ENCODE measurements around the gene SRCAP. TPM values are rescaled to one million over a fixed set of nuclear protein-coding genes. Genes with fewer than 3 reads are reported as not detected.

Gene SRCAP
- total RNA-seq, 1 experiment from 2014 or later: 6.9 TPM

- H3K36me3 ChIP-seq: peaks cover 59% of the 10 kb centered on the region
- no peaks in the 10 kb centered on the region for H3K27me3 ChIP-seq
- H3K9me3 ChIP-seq: no peaks in the 10 kb centered on the region
- DNase-seq: no peak
- H3K4me3 ChIP-seq: peak overlapping the region; percentile 68
These were observed 38.3 kb upstream of the SRCAP start for GRCh38 chr16:30660424-30661261.

- H3K36me3 ChIP-seq: peaks cover 68% of the 10 kb centered on the region
- DNase-seq: no peak
These were observed 36.5 kb upstream of the SRCAP start for GRCh38 chr16:30662449-30662848.

GRCh38 chr16:30663038-30663437 lies 35.9 kb upstream of the SRCAP start:
- peaks cover 74% of the 10 kb centered on the region for H3K36me3 ChIP-seq
- DNase-seq: no peak

More at GRCh38 chr16:30662449-30662848, 36.5 kb upstream of the SRCAP start:
- H3K4me3 ChIP-seq: no peak overlapping the region
- no peaks in the 10 kb centered on the region for H3K9me3 ChIP-seq
- no peaks in the 10 kb centered on the region for H3K27me3 ChIP-seq

GRCh38 chr16:30663820-30664219 lies 35.2 kb upstream of the SRCAP start:
- no peaks in the 10 kb centered on the region for H3K27me3 ChIP-seq
- no peaks in the 10 kb centered on the region for H3K9me3 ChIP-seq
- no peak overlapping the region for H3K4me3 ChIP-seq
- no peak for DNase-seq
- peaks cover 79% of the 10 kb centered on the region for H3K36me3 ChIP-seq

More at GRCh38 chr16:30663038-30663437, 35.9 kb upstream of the SRCAP start:
- Histone ChIP-seq H3K4me3 (no peak overlapping the region), H3K27me3 (no peaks in the 10 kb centered on the region), H3K9me3 (no peaks in the 10 kb centered on the region)

- Histone ChIP-seq H3K36me3 (peaks cover 83% of the 10 kb centered on the region), H3K4me3 (no peak overlapping the region), H3K9me3 (no peaks in the 10 kb centered on the region), H3K27me3 (no peaks in the 10 kb centered on the region)
- no peak for DNase-seq
These were observed 34.3 kb upstream of the SRCAP start for GRCh38 chr16:30664616-30665109.

GRCh38 chr16:30665155-30665829 lies 33.7 kb upstream of the SRCAP start:
- Histone ChIP-seq H3K27me3 (no peaks in the 10 kb centered on the region), H3K36me3 (peaks cover 86% of the 10 kb centered on the region)

GRCh38 chr16:30665830-30666190 lies 33.2 kb upstream of the SRCAP start:
- no peaks in the 10 kb centered on the region for H3K27me3 ChIP-seq
- no peak for DNase-seq
- H3K36me3 ChIP-seq: peaks cover 81% of the 10 kb centered on the region
- no peak overlapping the region for H3K4me3 ChIP-seq
- H3K9me3 ChIP-seq: no peaks in the 10 kb centered on the region

More at GRCh38 chr16:30665155-30665829, 33.7 kb upstream of the SRCAP start:
- no peak for DNase-seq
- no peak overlapping the region for H3K4me3 ChIP-seq
- H3K9me3 ChIP-seq: no peaks in the 10 kb centered on the region

- no peak for DNase-seq
- Histone ChIP-seq H3K27me3 (no peaks in the 10 kb centered on the region), H3K9me3 (no peaks in the 10 kb centered on the region), H3K4me3 (no peak overlapping the region), H3K36me3 (peaks cover 72% of the 10 kb centered on the region)
These were observed 32.3 kb upstream of the SRCAP start for GRCh38 chr16:30666681-30667080.

GRCh38 chr16:30667361-30667905 lies 31.5 kb upstream of the SRCAP start:
- Histone ChIP-seq H3K36me3 (peaks cover 64% of the 10 kb centered on the region), H3K9me3 (no peaks in the 10 kb centered on the region), H3K4me3 (no peak overlapping the region), H3K27me3 (no peaks in the 10 kb centered on the region)
- no peak for DNase-seq

GRCh38 chr16:30668393-30668792 lies 30.6 kb upstream of the SRCAP start:
- Histone ChIP-seq H3K36me3 (peaks cover 55% of the 10 kb centered on the region), H3K9me3 (no peaks in the 10 kb centered on the region), H3K4me3 (no peak overlapping the region), H3K27me3 (no peaks in the 10 kb centered on the region)
- DNase-seq: no peak

- DNase-seq: no peak
- Histone ChIP-seq H3K9me3 (no peaks in the 10 kb centered on the region), H3K36me3 (peaks cover 50% of the 10 kb centered on the region), H3K27me3 (no peaks in the 10 kb centered on the region), H3K4me3 (no peak overlapping the region)
These were observed 29.7 kb upstream of the SRCAP start for GRCh38 chr16:30669026-30669902.

GRCh38 chr16:30669903-30670824 lies 28.8 kb upstream of the SRCAP start:
- peaks cover 42% of the 10 kb centered on the region for H3K36me3 ChIP-seq

GRCh38 chr16:30675143-30675542 lies 23.8 kb upstream of the SRCAP start:
- Histone ChIP-seq H3K9me3 (no peaks in the 10 kb centered on the region), H3K27me3 (no peaks in the 10 kb centered on the region), H3K4me3 (no peak overlapping the region), H3K36me3 (no peaks in the 10 kb centered on the region; the same call in 1 of the 2 replicates)
- no peak for DNase-seq

More at GRCh38 chr16:30669903-30670824, 28.8 kb upstream of the SRCAP start:
- H3K4me3 ChIP-seq: no peak overlapping the region
- no peak for DNase-seq
- no peaks in the 10 kb centered on the region for H3K9me3 ChIP-seq
- H3K27me3 ChIP-seq: no peaks in the 10 kb centered on the region

- no peaks in the 10 kb centered on the region for H3K9me3 ChIP-seq
- no peak for DNase-seq
- no peak overlapping the region for H3K4me3 ChIP-seq
- no peaks in the 10 kb centered on the region for H3K27me3 ChIP-seq
- H3K36me3 ChIP-seq: no peaks in the 10 kb centered on the region
These were observed 20.9 kb upstream of the SRCAP start for GRCh38 chr16:30677931-30678585.

GRCh38 chr16:30678586-30678970 lies 20.4 kb upstream of the SRCAP start:
- no peaks in the 10 kb centered on the region for H3K9me3 ChIP-seq
- no peaks in the 10 kb centered on the region for H3K27me3 ChIP-seq
- no peak overlapping the region for H3K4me3 ChIP-seq
- no peak for DNase-seq
- no peaks in the 10 kb centered on the region for H3K36me3 ChIP-seq

Data from MG63 (cell line).